ENCODE results near the gene HOXB1. TPM values are rescaled to one million over a fixed set of nuclear protein-coding genes. Genes with fewer than 3 reads are reported as not detected.
A peak's percentile ranks its signal among the peaks of the same experiment; 100 is the strongest.

HOXB1 gene
- total and polyA plus RNA-seq, 7 experiments from 2014 or later = not detected

DNA sequence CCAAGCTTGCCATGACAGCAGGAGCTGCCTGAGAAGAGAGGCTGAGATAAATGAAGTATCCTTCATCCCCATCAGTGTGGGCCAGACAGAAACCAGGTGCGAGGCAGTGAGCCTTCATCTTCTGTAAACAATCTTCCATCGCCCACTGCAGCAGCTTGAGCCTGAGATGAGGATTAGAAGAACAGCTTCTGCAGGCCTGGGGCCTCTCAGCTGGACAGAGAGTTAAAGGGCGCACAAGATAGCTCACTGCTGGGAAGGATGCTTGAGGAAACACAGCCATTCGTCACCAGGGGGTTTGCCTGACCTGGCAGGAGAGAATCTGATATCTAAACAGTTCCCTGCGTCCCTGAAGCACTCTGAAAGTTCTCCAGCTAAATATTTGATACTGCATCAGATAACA is 27.1 kb downstream of the HOXB1 start:
- no peaks in the 10 kb centered on the region for H3K27me3 ChIP-seq (ENCODE audit: control insufficient read depth in 2 of 2, insufficient read depth in 2 of 2, low read length in 2 of 2)
- ATAC-seq (no peak), DNase-seq (no peak)
- no peak overlapping the region for H3K27ac ChIP-seq (ENCODE audit: low read depth, low read length)
- ChIA-PET CTCF (interaction anchor here (0.8 to 1.4 kb wide), 3 partner anchors 11 to 84 kb away, joined by 3 to 5 read pairs (median 3); no protein-coding TSS in a partner anchor), POLR2A (interaction anchor here (2.4 kb wide), 1 partner anchor 37 kb away, joined by 7 read pairs; no protein-coding TSS in a partner anchor)
- H3K4me3 ChIP-seq (ENCODE audit: low read length) = no peak overlapping the region
- H3K36me3 ChIP-seq (ENCODE audit: control insufficient read depth in 2 of 3, insufficient read depth in 3 of 3, low read length in 3 of 3) = no peaks in the 10 kb centered on the region
- Mint-ChIP-seq H3K4me3 (no peak overlapping the region), H3K27ac (peak overlapping the region in 2 of 9 donors; percentile 26 to 46), H3K36me3 (peaks cover 0 to 5% (median 0%) of the 10 kb centered on the region in 5 donors), H3K9me3 (peaks cover 0 to 4% (median 0%) of the 10 kb centered on the region in 11 donors), H3K4me1 (peaks cover 0 to 46% (median 0%) of the 10 kb centered on the region in 7 donors), H3K27me3 (peaks cover 6 to 48% (median 24%) of the 10 kb centered on the region in 5 donors)
- intact Hi-C loops (cut with micrococcal nuclease) = no loop called here
- no peaks in the 10 kb centered on the region for H3K9me3 ChIP-seq (ENCODE audit: control insufficient read depth in 2 of 3, low read length in 3 of 3)
- peaks cover 0 to 5% of the 10 kb centered on the region in 2 donors for H3K4me1 ChIP-seq (ENCODE audit: control insufficient read depth in 2 of 2, insufficient read depth in 2 of 2, low read length in 2 of 2)

DNA sequence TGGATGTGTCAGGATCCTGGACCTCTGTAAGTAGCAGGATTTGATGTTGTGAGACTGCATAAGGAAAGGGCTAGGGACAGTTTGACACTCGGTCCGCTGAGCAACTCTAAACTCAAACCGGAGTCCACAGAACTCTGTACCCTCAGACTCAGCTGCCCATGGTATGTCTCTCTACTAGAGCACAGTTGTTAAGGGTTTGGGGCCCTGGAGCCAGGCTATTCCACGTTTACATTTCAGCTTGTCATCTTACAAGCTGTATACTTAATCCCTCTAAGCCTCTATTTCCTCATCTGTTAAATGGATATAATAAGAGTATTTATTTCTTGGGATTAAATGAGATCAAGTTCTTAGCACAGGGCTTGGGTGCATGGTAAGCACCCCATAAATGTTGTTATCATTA is 27.9 kb downstream of the HOXB1 start:
- DNase-seq (no peak), ATAC-seq (no peak)
- no peak overlapping the region for H3K4me3 ChIP-seq (ENCODE audit: low read length)
- Mint-ChIP-seq H3K27me3 (peaks cover 6 to 51% (median 19%) of the 10 kb centered on the region in 5 donors), H3K4me3 (no peak overlapping the region), H3K36me3 (no peaks in the 10 kb centered on the region), H3K27ac (peak overlapping the region in 1 of 9 donors; percentile 26), H3K4me1 (peaks cover 0 to 41% (median 0%) of the 10 kb centered on the region in 7 donors), H3K9me3 (peaks cover 0 to 4% (median 0%) of the 10 kb centered on the region in 11 donors)
- CTCF ChIA-PET = interaction anchor here (0.8 to 1.4 kb wide), 2 partner anchors 10 to 38 kb away, joined by 3 to 5 read pairs; no protein-coding TSS in a partner anchor
- H3K36me3 ChIP-seq (ENCODE audit: control insufficient read depth in 2 of 3, insufficient read depth in 3 of 3, low read length in 3 of 3) = no peaks in the 10 kb centered on the region
- POLR2A ChIA-PET = interaction anchor here (2.4 kb wide), 1 partner anchor 38 kb away, joined by 7 read pairs; no protein-coding TSS in a partner anchor
- intact Hi-C loops (cut with micrococcal nuclease) = no loop called here
- H3K9me3 ChIP-seq (ENCODE audit: control insufficient read depth in 2 of 3, low read length in 3 of 3) = no peaks in the 10 kb centered on the region
- H3K27ac ChIP-seq (ENCODE audit: low read depth, low read length) = no peak overlapping the region
- no peaks in the 10 kb centered on the region for H3K27me3 ChIP-seq (ENCODE audit: control insufficient read depth in 2 of 2, insufficient read depth in 2 of 2, low read length in 2 of 2)
- peaks cover 0 to 5% of the 10 kb centered on the region in 2 donors for H3K4me1 ChIP-seq (ENCODE audit: control insufficient read depth in 2 of 2, insufficient read depth in 2 of 2, low read length in 2 of 2)

DNA sequence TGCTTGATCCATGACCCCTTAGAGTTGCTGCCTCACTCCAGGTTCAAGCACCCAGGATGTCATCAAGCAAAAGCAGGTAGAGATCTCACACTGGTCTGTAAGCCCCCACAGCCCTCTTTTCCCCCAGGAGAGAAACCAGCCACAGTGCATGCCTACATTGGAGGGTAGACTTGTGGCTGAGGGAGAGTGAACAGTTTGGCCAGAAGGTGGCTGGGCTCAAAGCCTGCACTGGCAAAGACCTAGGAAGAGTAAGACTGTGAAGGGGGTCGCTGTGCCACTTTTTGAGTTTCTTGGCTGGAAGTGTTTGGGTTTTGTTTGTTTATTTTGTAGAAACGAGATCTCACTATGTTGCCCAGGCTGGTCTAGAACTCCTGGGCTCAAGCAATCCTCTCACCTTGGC is 28.5 kb downstream of the HOXB1 start:
- Histone ChIP-seq H3K9me3 (ENCODE audit: control insufficient read depth in 2 of 3, low read length in 3 of 3) (no peaks in the 10 kb centered on the region), H3K4me3 (ENCODE audit: low read length) (no peak overlapping the region), H3K27ac (ENCODE audit: low read depth, low read length) (no peak overlapping the region), H3K4me1 (ENCODE audit: control insufficient read depth in 2 of 2, insufficient read depth in 2 of 2, low read length in 2 of 2) (peaks cover 0 to 5% of the 10 kb centered on the region in 2 donors), H3K36me3 (ENCODE audit: control insufficient read depth in 2 of 3, insufficient read depth in 3 of 3, low read length in 3 of 3) (no peaks in the 10 kb centered on the region), H3K27me3 (ENCODE audit: control insufficient read depth in 2 of 2, insufficient read depth in 2 of 2, low read length in 2 of 2) (no peaks in the 10 kb centered on the region)
- no peak for DNase-seq
- ChIA-PET POLR2A (no interaction called here), CTCF (no interaction called here)
- H3K36me3 Mint-ChIP-seq = no peaks in the 10 kb centered on the region
- intact Hi-C loops (cut with micrococcal nuclease) = no loop called here
- H3K4me1 Mint-ChIP-seq = peaks cover 0 to 43% (median 0%) of the 10 kb centered on the region in 7 donors
- peaks cover 0 to 4% (median 0%) of the 10 kb centered on the region in 11 donors for H3K9me3 Mint-ChIP-seq
- no peak overlapping the region for H3K4me3 Mint-ChIP-seq
- no peak for ATAC-seq
- H3K27ac Mint-ChIP-seq = peak overlapping the region in 1 of 9 donors; percentile 74
- H3K27me3 Mint-ChIP-seq = peaks cover 6 to 56% (median 19%) of the 10 kb centered on the region in 5 donors

DNA sequence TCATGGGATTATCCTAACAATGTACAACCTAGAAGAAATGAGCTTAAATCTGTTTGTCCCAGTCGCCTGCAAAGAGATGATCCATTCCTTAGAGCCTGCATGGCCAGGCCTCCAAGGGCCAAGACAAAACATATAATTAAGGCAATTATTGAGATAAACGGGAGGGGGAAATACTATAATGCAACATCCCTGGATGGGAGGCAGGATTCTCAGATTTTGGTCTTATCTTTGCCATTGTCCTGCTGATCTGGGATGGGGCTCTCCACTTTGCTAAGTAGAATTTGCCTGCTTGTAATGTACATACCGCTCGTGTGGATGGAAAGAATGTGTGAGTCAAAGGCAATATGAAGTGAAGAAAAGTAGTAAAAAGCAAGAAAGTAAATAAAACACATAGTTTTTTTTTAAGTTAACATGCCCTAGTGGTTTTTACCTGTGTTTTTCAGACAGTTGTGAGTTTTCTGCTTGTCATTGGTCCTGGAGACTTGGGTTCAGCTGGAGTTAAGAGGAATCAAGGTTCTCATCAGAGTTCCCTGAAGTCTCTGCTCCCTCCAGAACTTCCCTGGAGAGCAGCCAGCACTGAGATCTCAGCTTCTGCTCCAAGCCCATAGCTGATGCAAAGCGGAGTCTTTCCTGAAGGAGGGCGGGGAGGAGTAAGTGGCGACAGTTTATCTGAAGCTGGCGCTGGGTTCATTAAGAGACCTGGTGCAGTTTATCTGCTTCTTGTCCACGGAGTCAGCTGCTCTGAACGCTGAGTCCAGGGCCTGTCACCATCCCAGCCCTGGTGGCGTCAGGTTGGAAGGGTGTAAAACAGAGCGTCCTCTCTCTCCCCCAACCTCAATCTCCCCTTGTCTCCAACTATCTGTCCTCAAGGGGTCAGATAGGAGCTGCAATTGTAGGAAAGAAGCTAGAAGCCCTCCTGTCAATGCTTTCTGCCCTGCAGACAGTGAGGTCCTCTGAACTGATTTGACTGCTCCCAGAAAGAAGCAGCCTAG is 30.1 kb downstream of the HOXB1 start:
- peaks cover 0 to 36% (median 0%) of the 10 kb centered on the region in 7 donors for H3K4me1 Mint-ChIP-seq
- ChIA-PET POLR2A (interaction anchor here (1.6 to 2.4 kb wide), 2 partner anchors 13 to 41 kb away, joined by 5 read pairs; no protein-coding TSS in a partner anchor), CTCF (interaction anchor here (0.7 to 1.3 kb wide), 7 partner anchors 8 to 104 kb away, joined by 3 to 5 read pairs (median 3); partner anchors contain the start of gene HOXB6)
- Histone ChIP-seq H3K36me3 (ENCODE audit: control insufficient read depth in 2 of 3, insufficient read depth in 3 of 3, low read length in 3 of 3) (no peaks in the 10 kb centered on the region), H3K27me3 (ENCODE audit: control insufficient read depth in 2 of 2, insufficient read depth in 2 of 2, low read length in 2 of 2) (no peaks in the 10 kb centered on the region), H3K27ac (ENCODE audit: low read depth, low read length) (no peak overlapping the region), H3K4me1 (ENCODE audit: control insufficient read depth in 2 of 2, insufficient read depth in 2 of 2, low read length in 2 of 2) (peaks cover 0 to 5% of the 10 kb centered on the region in 2 donors), H3K4me3 (ENCODE audit: low read length) (no peak overlapping the region), H3K9me3 (ENCODE audit: control insufficient read depth in 2 of 3, low read length in 3 of 3) (no peaks in the 10 kb centered on the region)
- peak in 1 of 9 donors; percentile 25 for DNase-seq
- ATAC-seq = no peak
- H3K4me3 Mint-ChIP-seq = no peak overlapping the region
- H3K27ac Mint-ChIP-seq = peak overlapping the region in 1 of 9 donors; percentile 27
- intact Hi-C loops (cut with micrococcal nuclease) = loop anchor here in 1 of 2 donors (1.0 kb wide), 1 partner anchor 94 kb away; no protein-coding TSS in a partner anchor
- peaks cover 0 to 4% (median 0%) of the 10 kb centered on the region in 11 donors for H3K9me3 Mint-ChIP-seq
- no peaks in the 10 kb centered on the region for H3K36me3 Mint-ChIP-seq
- H3K27me3 Mint-ChIP-seq = peaks cover 6 to 65% (median 20%) of the 10 kb centered on the region in 5 donors

DNA sequence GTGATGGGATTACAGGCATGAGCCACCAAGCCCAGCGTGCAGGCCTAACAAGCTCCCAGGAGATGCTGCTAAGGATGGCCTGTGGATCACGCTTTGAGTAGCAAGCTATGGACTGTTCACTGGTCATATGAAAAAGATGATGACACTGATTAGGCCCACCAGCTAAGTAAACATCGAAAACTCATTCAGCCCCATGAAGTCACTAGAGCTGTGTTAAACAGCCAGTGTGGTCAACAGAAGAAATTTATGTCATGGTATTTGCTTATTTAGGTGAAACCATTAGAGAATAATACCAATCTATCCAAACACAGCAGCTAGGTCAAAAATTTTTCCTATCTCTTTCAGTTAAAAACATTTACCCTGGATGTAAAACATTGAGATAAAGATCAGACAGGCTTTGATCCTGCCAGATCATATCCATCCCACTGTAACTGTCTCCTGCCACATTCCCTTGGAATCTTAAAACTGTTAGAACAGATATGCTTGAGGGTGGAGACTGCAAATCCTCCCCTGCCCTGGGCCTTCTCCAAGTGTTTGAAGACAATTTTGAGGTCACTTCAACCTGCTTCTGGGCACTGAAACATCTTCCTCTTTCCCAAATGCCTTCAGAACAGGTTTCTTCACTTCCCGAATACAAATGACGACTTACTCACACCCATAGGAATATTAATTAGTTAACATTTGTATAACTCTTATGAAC is 30.9 kb downstream of the HOXB1 start:
- ATAC-seq (no peak), DNase-seq (no peak)
- Histone ChIP-seq H3K9me3 (ENCODE audit: control insufficient read depth in 2 of 3, low read length in 3 of 3) (no peaks in the 10 kb centered on the region), H3K27me3 (ENCODE audit: control insufficient read depth in 2 of 2, insufficient read depth in 2 of 2, low read length in 2 of 2) (no peaks in the 10 kb centered on the region), H3K4me1 (ENCODE audit: control insufficient read depth in 2 of 2, insufficient read depth in 2 of 2, low read length in 2 of 2) (no peaks in the 10 kb centered on the region), H3K36me3 (ENCODE audit: control insufficient read depth in 2 of 3, insufficient read depth in 3 of 3, low read length in 3 of 3) (no peaks in the 10 kb centered on the region), H3K27ac (ENCODE audit: low read depth, low read length) (no peak overlapping the region), H3K4me3 (ENCODE audit: low read length) (no peak overlapping the region)
- ChIA-PET POLR2A (interaction anchor here (1.6 to 2.4 kb wide), 2 partner anchors 13 to 42 kb away, joined by 5 read pairs; no protein-coding TSS in a partner anchor), CTCF (interaction anchor here (0.8 kb wide), 1 partner anchor 23 kb away, joined by 3 read pairs; no protein-coding TSS in a partner anchor)
- Mint-ChIP-seq H3K4me1 (peaks cover 0 to 27% (median 0%) of the 10 kb centered on the region in 7 donors), H3K36me3 (no peaks in the 10 kb centered on the region), H3K9me3 (peaks cover 0 to 4% (median 0%) of the 10 kb centered on the region in 11 donors), H3K27ac (no peak overlapping the region), H3K27me3 (peaks cover 6 to 70% (median 20%) of the 10 kb centered on the region in 5 donors), H3K4me3 (no peak overlapping the region)
- intact Hi-C loops (cut with micrococcal nuclease) = no loop called here

DNA sequence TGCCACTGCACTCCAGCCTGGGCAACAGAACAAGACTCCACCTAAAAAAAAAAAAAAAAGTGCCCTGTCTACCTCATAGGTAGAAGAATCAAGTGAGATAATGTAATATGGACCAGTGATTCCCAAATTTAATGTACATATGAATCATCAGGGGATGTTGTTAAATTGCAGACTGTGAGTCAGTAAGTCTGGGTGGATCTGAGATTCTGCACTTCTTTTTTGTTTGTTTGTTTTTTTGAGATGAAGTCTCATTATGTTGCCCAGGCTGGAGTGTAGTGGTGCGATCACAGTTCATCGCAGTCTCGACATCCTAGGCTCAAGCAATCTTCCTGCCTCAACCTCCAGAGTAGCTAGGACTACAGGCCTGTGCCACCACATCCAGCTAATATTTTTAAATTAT is 31.6 kb downstream of the HOXB1 start:
- Mint-ChIP-seq H3K9me3 (peaks cover 0 to 4% (median 0%) of the 10 kb centered on the region in 11 donors), H3K27ac (no peak overlapping the region), H3K4me1 (peaks cover 0 to 21% (median 0%) of the 10 kb centered on the region in 7 donors), H3K27me3 (peaks cover 10 to 75% (median 25%) of the 10 kb centered on the region in 5 donors), H3K36me3 (no peaks in the 10 kb centered on the region), H3K4me3 (no peak overlapping the region)
- CTCF ChIA-PET = no interaction called here
- POLR2A ChIA-PET = interaction anchor here (2.4 kb wide), 1 partner anchor 42 kb away, joined by 5 read pairs; no protein-coding TSS in a partner anchor
- Histone ChIP-seq H3K27me3 (ENCODE audit: control insufficient read depth in 2 of 2, insufficient read depth in 2 of 2, low read length in 2 of 2) (no peaks in the 10 kb centered on the region), H3K27ac (ENCODE audit: low read depth, low read length) (no peak overlapping the region), H3K4me3 (ENCODE audit: low read length) (no peak overlapping the region), H3K36me3 (ENCODE audit: control insufficient read depth in 2 of 3, insufficient read depth in 3 of 3, low read length in 3 of 3) (no peaks in the 10 kb centered on the region), H3K9me3 (ENCODE audit: control insufficient read depth in 2 of 3, low read length in 3 of 3) (no peaks in the 10 kb centered on the region), H3K4me1 (ENCODE audit: control insufficient read depth in 2 of 2, insufficient read depth in 2 of 2, low read length in 2 of 2) (no peaks in the 10 kb centered on the region)
- DNase-seq (no peak), ATAC-seq (no peak)
- intact Hi-C loops (cut with micrococcal nuclease) = no loop called here

All from naive thymus-derived CD4-positive, alpha-beta T cell (primary cell).